Stimulated activated CD8-positive, alpha-beta memory T cell treated with anti-CD3 and anti-CD28 coated beads, Interleukin-7, amount 100 ng/mL, for 4 hours (primary cell): ENCODE data around the gene CPZ.

Experiments used
- DNase-seq, 2 donors: peaks; one replicate each; pipeline ENCODE4 v3.0.0-alpha.2; 2020; ENCODE audit warnings: low read depth in 2 of 2

The CPZ gene

GRCh38 chr4:8592366-8593263 is at the start of gene CPZ:
CPZ (plus strand) TSS chr4:8592765; CDS start chr4:8592834, 69 bp downstream.
- no peak for DNase-seq

GRCh38 chr4:8542776-8543525 is 49.6 kb upstream of the CPZ start:
- DNase-seq, result no peak

- no peak for DNase-seq
Observed at GRCh38 chr4:8543623-8544022, 48.9 kb upstream of the CPZ start.

GRCh38 chr4:8544282-8544681 is 48.3 kb upstream of the CPZ start:
- no peak for DNase-seq

GRCh38 chr4:8544741-8545438 is 47.7 kb upstream of the CPZ start:
- DNase-seq, result no peak

- no peak for DNase-seq
Observed at GRCh38 chr4:8545439-8545765, 47.2 kb upstream of the CPZ start.

GRCh38 chr4:8546766-8547107 is 45.8 kb upstream of the CPZ start:
- DNase-seq, result no peak

- no peak for DNase-seq
Observed at GRCh38 chr4:8547108-8547911, 45.3 kb upstream of the CPZ start.

- DNase-seq, result no peak
Observed at GRCh38 chr4:8547912-8548730, 44.4 kb upstream of the CPZ start.

- no peak for DNase-seq
Observed at GRCh38 chr4:8548731-8549351, 43.7 kb upstream of the CPZ start.

GRCh38 chr4:8549352-8549931 is 43.1 kb upstream of the CPZ start:
- no peak for DNase-seq

- DNase-seq, result no peak
Observed at GRCh38 chr4:8550691-8551090, 41.9 kb upstream of the CPZ start.

GRCh38 chr4:8552024-8552423 is 40.5 kb upstream of the CPZ start:
- no peak for DNase-seq

GRCh38 chr4:8552581-8553205 is 39.9 kb upstream of the CPZ start:
- DNase-seq, result no peak

- no peak for DNase-seq
Observed at GRCh38 chr4:8553216-8553615, 39.3 kb upstream of the CPZ start.

GRCh38 chr4:8553991-8554405 is 38.6 kb upstream of the CPZ start:
- DNase-seq, result no peak

- DNase-seq, result no peak
Observed at GRCh38 chr4:8554555-8555100, 37.9 kb upstream of the CPZ start.

- no peak for DNase-seq
Observed at GRCh38 chr4:8555716-8556115, 36.8 kb upstream of the CPZ start.
